Mesenchymal stem cell (in vitro differentiated cells and primary cell): Measurements from ENCODE around the gene OPN5.

Experiments
- DNase-seq: peaks from one replicate; pipeline ENCODE4 v3.0.0-alpha.2; 2013
- H2AFZ ChIP-seq: one replicate; pipeline ENCODE4 v1.6.1; 2013; ENCODE audit warnings: low read depth, mild to moderate bottlenecking, control low read depth, inconsistent platforms, low read length, moderate library complexity
- H2AK5ac ChIP-seq: 2 replicates; pipeline ENCODE4 v1.6.1; 2013; ENCODE audit warnings: low read length, moderate library complexity, mild to moderate bottlenecking, inconsistent platforms; ENCODE audit not compliant: severe bottlenecking
- H2BK120ac ChIP-seq: one replicate; pipeline ENCODE4 v1.6.1; 2013; ENCODE audit warnings: low read depth, mild to moderate bottlenecking, inconsistent platforms, low read length, moderate library complexity
- H2BK12ac ChIP-seq, 2 experiments: one replicate each; pipeline ENCODE4 v1.6.1; 2013; ENCODE audit warnings: inconsistent platforms in 2 of 2, low read length in 2 of 2, mild to moderate bottlenecking in 2 of 2, moderate library complexity in 2 of 2, control low read depth in 1 of 2
- H2BK15ac ChIP-seq: one replicate; pipeline ENCODE4 v1.6.1; 2013; ENCODE audit warnings: mild to moderate bottlenecking, low read depth, inconsistent platforms; ENCODE audit not compliant: poor library complexity, severe bottlenecking
- H2BK5ac ChIP-seq: 2 replicates; pipeline ENCODE4 v1.6.1; 2013; ENCODE audit warnings: low read depth, mild to moderate bottlenecking, low read length, control low read depth, inconsistent platforms; ENCODE audit not compliant: poor library complexity, severe bottlenecking
- H3K14ac ChIP-seq, 2 experiments: one replicate each; pipeline ENCODE4 v1.6.1; 2013; ENCODE audit warnings: inconsistent platforms in 2 of 2, low read length in 2 of 2, control low read depth in 1 of 2, mild to moderate bottlenecking in 1 of 2, moderate library complexity in 1 of 2
- H3K18ac ChIP-seq, 2 experiments: one replicate each; pipeline ENCODE4 v1.6.1; 2013; ENCODE audit warnings: inconsistent platforms in 2 of 2, low read length in 2 of 2, control low read depth in 1 of 2, low read depth in 1 of 2, mild to moderate bottlenecking in 1 of 2
- H3K23ac ChIP-seq, 2 experiments: one replicate each; pipeline ENCODE4 v1.6.1; 2013; ENCODE audit warnings: inconsistent platforms in 2 of 2, low read length in 2 of 2, mild to moderate bottlenecking in 2 of 2, moderate library complexity in 2 of 2, control low read depth in 1 of 2
- H3K27ac ChIP-seq: 2 replicates; pipeline ENCODE4 v1.5.1; 2013; ENCODE audit warnings: mild to moderate bottlenecking, moderate library complexity, low read length, control low read depth, inconsistent platforms; ENCODE audit not compliant: poor library complexity, severe bottlenecking
- H3K27me3 ChIP-seq, 2 experiments: 2 replicates each; pipeline versions ENCODE4 v1.6.1 to v1.7.0; 2013; ENCODE audit warnings: low read length in 2 of 2, mild to moderate bottlenecking in 2 of 2, moderate library complexity in 2 of 2, control low read depth in 1 of 2, inconsistent platforms in 1 of 2; ENCODE audit not compliant: control insufficient read depth in 1 of 2, insufficient read depth in 1 of 2
- H3K36me3 ChIP-seq, 2 experiments: 2 replicates each; pipeline versions ENCODE4 v1.6.1 to v1.7.0; 2013; ENCODE audit warnings: low read length in 2 of 2, control low read depth in 1 of 2, inconsistent platforms in 1 of 2, low read depth in 1 of 2, mild to moderate bottlenecking in 1 of 2; ENCODE audit not compliant: insufficient read depth in 2 of 2, control insufficient read depth in 1 of 2
- H3K4ac ChIP-seq, 2 experiments: one replicate each; pipeline ENCODE4 v1.6.1; 2013; ENCODE audit warnings: inconsistent platforms in 2 of 2, low read length in 2 of 2, mild to moderate bottlenecking in 2 of 2, moderate library complexity in 2 of 2, control low read depth in 1 of 2, low read depth in 1 of 2
- H3K4me1 ChIP-seq: 2 replicates; pipeline ENCODE4 v1.6.1; 2013; ENCODE audit warnings: low read depth, low read length, control low read depth; ENCODE audit not compliant: control insufficient read depth, insufficient read depth
- H3K4me2 ChIP-seq: 2 replicates; pipeline ENCODE4 v1.6.1; 2013; ENCODE audit warnings: low read length, mild to moderate bottlenecking, inconsistent platforms; ENCODE audit not compliant: poor library complexity, severe bottlenecking
- H3K4me3 ChIP-seq, 2 experiments: 2 replicates each; pipeline versions ENCODE4 v1.5.1 to v1.7.0; 2013; ENCODE audit warnings: low read length in 2 of 2, mild to moderate bottlenecking in 2 of 2, control low read depth in 1 of 2, low read depth in 1 of 2; ENCODE audit not compliant: insufficient read depth in 1 of 2
- H3K79me1 ChIP-seq: replicated peaks from 2 replicates; pipeline ENCODE4 v1.6.1; 2013; ENCODE audit warnings: mild to moderate bottlenecking, control low read depth, low read length, inconsistent platforms; ENCODE audit not compliant: poor library complexity, severe bottlenecking
- H3K9ac ChIP-seq: 2 replicates; pipeline ENCODE4 v1.7.0; 2013; ENCODE audit warnings: mild to moderate bottlenecking, low read length, moderate library complexity
- H3K9me3 ChIP-seq: 2 replicates; pipeline ENCODE4 v1.7.0; 2013; ENCODE audit warnings: mild to moderate bottlenecking, low read length; ENCODE audit not compliant: control insufficient read depth
- H4K8ac ChIP-seq: one replicate; pipeline ENCODE4 v1.6.1; 2013; ENCODE audit warnings: inconsistent platforms, mild to moderate bottlenecking, low read length, moderate library complexity
- H4K91ac ChIP-seq: one replicate; pipeline ENCODE4 v1.6.1; 2013; ENCODE audit warnings: mild to moderate bottlenecking, low read length, inconsistent platforms
- WGBS: methylation state at CpG from one replicate; pipeline ENCODE4 v1.1.7; 2013; ENCODE audit warnings: mixed read lengths; 5-methylcytosine and 5-hydroxymethylcytosine counted together

Gene OPN5

DNA sequence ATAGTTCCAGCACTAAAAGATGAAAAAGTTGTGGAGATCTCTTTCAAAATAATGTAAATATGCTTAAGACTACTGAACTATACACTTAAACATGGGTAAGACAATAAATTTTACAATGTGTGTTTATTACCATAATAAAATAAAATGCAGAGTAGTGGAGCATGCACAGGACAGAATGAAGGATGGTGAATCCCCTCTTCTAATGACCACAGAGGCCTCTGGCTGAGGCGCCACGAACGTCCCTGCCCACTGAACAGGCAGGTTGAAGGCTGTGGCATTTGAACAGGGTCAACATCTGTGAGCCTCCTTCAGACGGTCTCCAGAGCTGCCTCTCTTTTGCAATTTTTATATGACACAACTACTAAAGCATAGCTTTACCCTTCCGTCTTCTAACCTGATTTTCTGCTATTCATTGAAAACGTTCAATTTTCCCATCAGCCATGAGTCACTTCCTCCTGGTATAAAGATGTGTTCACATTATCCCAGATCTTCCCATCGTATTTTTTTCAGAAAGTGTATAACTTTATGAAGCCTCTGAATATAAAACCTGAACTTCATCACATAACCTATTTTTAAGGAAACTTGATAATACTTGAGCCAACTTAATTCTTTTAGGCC, 45.6 kb upstream of the OPN5 start:
- no peak for DNase-seq
- Histone ChIP-seq H2AFZ (no peak overlapping the region), H3K9ac (no peak overlapping the region), H3K27me3 (peaks cover 0 to 8% of the 10 kb centered on the region in 2 experiments), H3K23ac (no peak overlapping the region), H3K27ac (no peak overlapping the region), H3K18ac (no peak overlapping the region), H3K4me2 (no peak overlapping the region), H3K4ac (no peak overlapping the region), H2BK5ac (no peak overlapping the region), H3K4me3 (no peak overlapping the region), H4K8ac (no peak overlapping the region), H2BK120ac (no peak overlapping the region), H3K79me1 (no peaks in the 10 kb centered on the region), H2BK12ac (no peak overlapping the region), H4K91ac (no peak overlapping the region), H3K9me3 (no peaks in the 10 kb centered on the region), H3K36me3 (no peaks in the 10 kb centered on the region), H2BK15ac (no peak overlapping the region), H3K14ac (no peak overlapping the region), H2AK5ac (no peak overlapping the region), H3K4me1 (peaks cover 1% of the 10 kb centered on the region)
- 70% methylated on average over 7 of the region's 7 CpGs for whole genome bisulfite sequencing

DNA sequence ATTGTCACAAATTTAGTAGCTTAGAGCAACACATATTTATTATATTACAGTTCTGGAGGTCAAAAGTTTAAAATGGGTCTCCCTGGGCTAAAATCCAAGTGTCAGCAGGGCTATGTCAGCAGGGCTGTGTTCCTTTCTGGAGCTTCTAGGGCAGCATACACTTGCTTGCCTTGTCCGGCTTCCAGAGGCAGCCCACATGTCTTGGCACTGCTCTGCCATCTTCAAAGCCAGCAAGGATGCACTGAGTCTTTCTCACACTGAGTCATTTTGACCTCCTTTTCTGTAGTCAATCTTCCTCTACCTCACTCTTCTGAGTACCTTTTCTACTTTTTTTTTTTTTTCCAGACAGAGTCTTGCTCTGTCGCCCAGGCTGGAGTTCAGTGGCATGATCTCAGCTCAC, 44.4 kb upstream of the OPN5 start:
- Histone ChIP-seq H3K9ac (no peak overlapping the region), H4K91ac (no peak overlapping the region), H3K4me3 (no peak overlapping the region), H3K23ac (no peak overlapping the region), H3K4me2 (no peak overlapping the region), H2BK15ac (no peak overlapping the region), H3K18ac (no peak overlapping the region), H3K27ac (no peak overlapping the region), H2AFZ (no peak overlapping the region), H3K36me3 (no peaks in the 10 kb centered on the region), H3K27me3 (peaks cover 0 to 8% of the 10 kb centered on the region in 2 experiments), H2BK120ac (no peak overlapping the region), H2AK5ac (no peak overlapping the region), H3K4me1 (peaks cover 1% of the 10 kb centered on the region), H2BK5ac (no peak overlapping the region), H3K14ac (no peak overlapping the region), H3K9me3 (no peaks in the 10 kb centered on the region), H2BK12ac (no peak overlapping the region), H3K4ac (no peak overlapping the region), H3K79me1 (no peaks in the 10 kb centered on the region), H4K8ac (no peak overlapping the region)
- 92% methylated on average over 2 of the region's 2 CpGs for WGBS
- DNase-seq = no peak

GRCh38 chr6:47740714-47741113, 41.1 kb upstream of the OPN5 start:
- H3K4me3 ChIP-seq = no peak overlapping the region
- no peak overlapping the region for H3K4ac ChIP-seq
- H2AFZ ChIP-seq = no peak overlapping the region
- H3K23ac ChIP-seq = no peak overlapping the region
- no peak overlapping the region for H2AK5ac ChIP-seq
- H3K36me3 ChIP-seq = no peaks in the 10 kb centered on the region
- no peaks in the 10 kb centered on the region for H3K9me3 ChIP-seq
- peaks cover 0 to 8% of the 10 kb centered on the region in 2 experiments for H3K27me3 ChIP-seq
- no peak overlapping the region for H2BK15ac ChIP-seq
- no peak for DNase-seq
- no peak overlapping the region for H2BK12ac ChIP-seq
- peaks cover 1% of the 10 kb centered on the region for H3K4me1 ChIP-seq
- WGBS = 80% methylated on average over 1 of the region's 1 CpG
- no peak overlapping the region for H4K91ac ChIP-seq
- H3K4me2 ChIP-seq = no peak overlapping the region
- H3K27ac ChIP-seq = no peak overlapping the region
- no peak overlapping the region for H2BK5ac ChIP-seq
- no peaks in the 10 kb centered on the region for H3K79me1 ChIP-seq
- H3K14ac ChIP-seq = no peak overlapping the region
- H4K8ac ChIP-seq = no peak overlapping the region
- H2BK120ac ChIP-seq = no peak overlapping the region
- H3K9ac ChIP-seq = no peak overlapping the region
- no peak overlapping the region for H3K18ac ChIP-seq

DNA sequence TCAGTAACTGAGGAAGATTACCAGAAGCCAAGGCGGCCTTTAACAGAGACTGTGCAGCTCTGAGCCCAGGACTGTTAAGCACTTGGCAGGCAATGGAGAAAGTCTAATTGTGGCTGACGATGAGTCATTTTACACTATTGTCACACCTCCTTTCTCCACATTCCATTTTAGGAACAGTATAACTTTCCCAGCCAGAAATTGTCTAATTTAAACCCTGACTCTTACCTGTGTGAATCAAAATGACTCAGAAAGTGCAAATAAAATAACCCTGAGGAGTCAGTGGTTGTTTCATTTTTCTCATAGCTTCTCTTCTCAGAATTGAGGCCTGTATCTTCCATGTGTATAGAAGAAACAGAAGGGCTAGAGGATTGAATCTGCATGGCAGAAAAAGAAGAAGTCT, 40.0 kb upstream of the OPN5 start:
- Histone ChIP-seq H2AK5ac (no peak overlapping the region), H2BK120ac (no peak overlapping the region), H4K8ac (no peak overlapping the region), H2AFZ (no peak overlapping the region), H2BK15ac (no peak overlapping the region), H3K27me3 (peaks cover 0 to 8% of the 10 kb centered on the region in 2 experiments), H2BK12ac (no peak overlapping the region), H3K4ac (no peak overlapping the region), H3K14ac (no peak overlapping the region), H2BK5ac (no peak overlapping the region), H3K4me2 (no peak overlapping the region), H3K9ac (peak overlapping the region; percentile 20), H3K9me3 (no peaks in the 10 kb centered on the region), H3K79me1 (no peaks in the 10 kb centered on the region), H3K36me3 (no peaks in the 10 kb centered on the region), H3K4me3 (no peak overlapping the region), H3K18ac (no peak overlapping the region), H3K23ac (no peak overlapping the region), H4K91ac (no peak overlapping the region), H3K27ac (no peak overlapping the region), H3K4me1 (no peaks in the 10 kb centered on the region)
- 96% methylated on average over 2 of the region's 2 CpGs for WGBS
- peak; percentile 15 for DNase-seq
